Measurements from ENCODE around the gene KDM2A.
"Not testable (repeated sequence)": the region's sequence is repeated elsewhere in the genome, so short reads cannot be mapped to it uniquely, and the experiment has no call there.

KDM2A gene

DNA sequence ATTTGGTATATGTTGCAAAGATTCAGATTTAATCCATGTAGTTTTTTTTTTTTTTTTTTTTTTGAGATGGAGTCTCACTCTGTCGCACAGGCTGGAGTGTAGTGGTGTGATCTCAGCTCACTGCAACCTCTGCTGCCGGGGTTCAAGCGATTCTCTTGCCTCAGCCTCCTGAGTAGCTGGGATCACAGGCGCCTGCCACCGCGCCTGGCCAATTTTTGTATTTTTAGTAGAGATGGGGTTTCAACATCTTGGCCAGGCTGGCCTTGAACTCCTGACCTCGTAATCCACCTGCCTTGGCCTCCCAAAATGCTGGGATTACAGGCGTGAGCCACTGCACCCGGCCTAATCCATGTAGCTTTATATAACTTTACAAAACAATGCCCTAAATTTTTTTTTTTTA lies 49.8 kb downstream of the KDM2A start:
- not testable (repeated sequence) for DNase-seq (ENCODE audit: low read depth)

DNA sequence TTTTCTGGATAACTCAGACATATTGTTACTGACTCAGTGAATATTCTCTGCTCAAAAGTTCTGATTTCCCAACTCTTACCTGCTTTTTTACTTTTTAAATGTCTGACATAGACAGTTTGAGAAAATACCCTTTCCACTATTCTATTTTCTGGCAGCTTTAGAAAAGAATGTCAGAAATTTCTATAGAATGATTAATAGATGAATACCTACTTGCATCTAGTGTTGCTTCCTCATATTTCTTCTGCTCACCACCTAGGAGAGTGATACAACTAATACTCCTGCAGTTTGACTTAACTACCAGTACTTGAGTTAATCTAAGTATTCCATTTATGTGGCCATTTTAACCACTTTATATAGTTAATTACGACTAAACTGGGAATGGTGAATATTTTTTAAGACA lies 55.2 kb downstream of the KDM2A start:
- DNase-seq (ENCODE audit: low read depth), result no peak

DNA sequence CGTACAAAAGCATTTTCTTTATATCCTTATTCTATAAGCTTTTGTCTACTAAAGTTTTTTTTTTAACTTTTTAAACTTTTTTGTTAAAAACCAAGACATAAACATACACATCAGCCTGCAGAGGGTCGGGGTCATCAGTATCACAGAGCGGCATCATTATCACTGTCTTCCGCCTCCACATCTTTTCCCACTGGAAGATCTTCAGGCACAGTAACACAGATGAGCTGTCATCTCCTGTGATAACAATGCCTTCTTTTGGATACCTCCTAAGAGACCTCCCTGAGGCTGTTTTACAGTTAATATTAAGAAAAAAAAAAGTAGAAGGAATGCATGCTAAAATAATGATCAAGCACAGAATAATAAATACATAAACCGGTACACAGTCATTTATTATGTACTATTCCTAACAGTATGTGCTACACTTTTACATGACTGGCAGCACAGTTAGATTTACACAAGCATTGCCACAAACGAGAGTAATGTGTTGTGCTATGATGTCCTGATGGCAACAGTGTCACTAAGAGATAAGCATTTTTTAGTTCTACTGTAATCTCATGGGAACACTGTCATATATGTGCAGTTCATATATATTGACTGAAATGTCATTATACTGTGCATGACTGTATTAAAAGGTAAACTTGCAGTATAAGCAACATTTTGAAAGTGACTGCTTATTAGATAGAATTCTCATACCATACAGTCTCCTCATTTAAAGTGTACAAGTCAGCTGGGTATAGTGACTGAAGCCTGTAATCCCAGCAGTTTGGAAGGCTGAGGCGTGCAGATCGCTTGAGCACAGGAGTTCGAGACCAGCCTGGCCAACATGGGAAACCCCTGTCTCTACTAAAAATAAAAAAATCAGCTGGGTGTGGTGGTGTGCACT lies 58.6 kb downstream of the KDM2A start:
- no peak for DNase-seq (ENCODE audit: low read depth)

DNA sequence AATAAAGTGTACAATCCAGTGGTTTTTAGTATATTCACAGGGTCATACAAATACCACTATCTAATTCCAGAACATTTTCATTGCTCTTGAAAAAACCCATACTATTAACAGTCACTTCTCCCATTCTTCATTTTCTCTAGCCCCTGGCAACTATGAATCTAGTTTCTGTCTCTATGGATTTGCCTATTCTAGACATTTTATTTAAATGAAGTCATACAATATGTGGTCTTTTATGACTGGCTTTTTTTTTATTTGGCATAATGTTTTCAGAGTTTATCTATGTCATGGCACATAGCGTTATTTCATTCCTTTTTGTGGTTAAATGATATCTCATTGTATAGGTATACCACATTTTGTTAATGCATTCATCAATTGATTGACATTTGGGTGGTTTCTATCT lies 59.4 kb downstream of the KDM2A start:
- no peak for DNase-seq (ENCODE audit: low read depth)

DNA sequence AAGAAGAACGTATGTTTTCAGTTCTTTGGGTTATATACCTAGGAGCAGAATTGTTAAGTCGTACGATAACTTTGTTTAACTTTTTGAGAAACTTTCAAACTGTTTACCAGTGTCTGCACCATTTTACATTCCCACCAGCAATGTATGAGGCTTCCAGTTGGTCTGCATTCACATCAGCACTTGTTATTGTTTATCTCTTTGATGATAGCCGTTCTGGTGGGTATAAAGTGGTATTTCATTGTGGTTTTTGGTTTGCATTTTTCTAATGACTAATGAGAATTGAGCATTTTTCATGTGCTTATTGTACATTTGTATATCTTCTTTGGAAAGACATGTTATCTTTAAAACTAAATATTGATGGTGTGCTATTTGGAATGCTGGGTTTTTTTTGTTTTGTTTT lies 59.8 kb downstream of the KDM2A start:
- DNase-seq (ENCODE audit: low read depth), result no peak

DNA sequence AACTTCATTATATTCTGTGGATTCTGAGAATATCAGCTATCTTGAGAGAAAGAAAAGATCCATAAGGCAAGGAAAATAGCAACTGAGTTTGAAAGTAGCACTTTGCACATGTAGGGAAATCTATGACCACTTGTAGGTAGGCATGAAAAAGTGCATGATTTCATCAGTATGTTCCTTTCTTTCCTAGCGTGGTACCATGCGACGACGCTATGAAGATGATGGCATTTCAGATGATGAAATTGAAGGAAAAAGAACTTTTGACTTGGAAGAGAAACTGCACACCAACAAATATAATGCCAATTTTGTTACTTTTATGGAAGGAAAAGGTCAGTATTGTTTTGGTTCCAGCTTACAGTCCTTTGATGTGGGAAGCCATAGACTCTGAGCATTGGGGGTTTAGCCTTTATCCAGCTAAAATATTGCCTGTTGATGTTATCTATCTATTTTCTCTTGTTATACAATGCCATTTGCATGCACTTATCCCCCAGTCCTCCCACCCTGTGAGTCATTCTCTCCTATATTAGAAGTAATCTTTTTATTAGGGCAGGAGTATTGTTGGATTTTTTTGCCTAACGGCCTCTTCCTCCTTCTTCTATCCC lies 60.9 kb downstream of the KDM2A start:
- no peak for DNase-seq (ENCODE audit: low read depth)

DNA sequence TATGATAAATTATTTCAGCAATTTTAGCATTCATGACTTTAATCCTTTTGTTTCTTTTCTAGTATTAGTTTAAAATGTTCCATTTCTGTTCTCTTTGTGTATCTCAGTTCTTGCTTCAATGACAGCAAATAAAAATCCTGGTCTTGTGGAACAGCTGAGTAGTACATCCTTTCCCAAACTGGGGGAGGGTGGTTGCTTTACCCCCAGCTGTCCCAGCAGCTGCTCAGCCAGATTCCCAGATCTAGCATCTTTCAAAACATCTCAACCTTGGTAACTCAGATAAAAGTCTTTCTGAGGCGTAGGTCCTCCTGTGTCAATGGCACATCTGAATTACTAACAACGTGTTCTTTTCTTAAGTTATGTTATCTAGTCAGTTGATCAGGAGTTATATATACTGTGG lies 75.0 kb downstream of the KDM2A start:
- no peak for DNase-seq (ENCODE audit: low read depth)

DNA sequence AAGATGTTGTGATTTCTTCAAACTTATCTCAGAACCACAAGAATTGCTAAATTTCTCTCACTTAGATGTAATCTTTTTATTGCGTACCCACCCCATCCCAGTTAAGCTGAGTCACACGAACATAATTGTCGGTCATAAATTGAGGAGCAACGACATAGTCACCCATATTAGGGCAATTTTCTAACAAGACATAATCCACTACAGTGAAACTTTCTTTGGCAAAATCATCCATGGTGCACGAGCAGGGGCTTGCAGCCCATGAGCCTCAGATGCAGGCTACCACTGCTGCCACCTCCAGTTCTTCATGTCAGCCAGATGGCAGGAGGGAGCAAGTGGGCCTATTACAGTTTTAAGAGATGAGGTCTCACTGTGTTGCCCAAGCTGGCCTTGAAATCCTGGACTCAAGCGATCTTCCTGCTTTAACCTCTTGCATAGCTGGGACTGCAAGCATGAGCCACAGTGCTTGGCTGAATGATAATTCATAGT lies 77.0 kb downstream of the KDM2A start:
- DNase-seq (ENCODE audit: low read depth), result no peak

DNA sequence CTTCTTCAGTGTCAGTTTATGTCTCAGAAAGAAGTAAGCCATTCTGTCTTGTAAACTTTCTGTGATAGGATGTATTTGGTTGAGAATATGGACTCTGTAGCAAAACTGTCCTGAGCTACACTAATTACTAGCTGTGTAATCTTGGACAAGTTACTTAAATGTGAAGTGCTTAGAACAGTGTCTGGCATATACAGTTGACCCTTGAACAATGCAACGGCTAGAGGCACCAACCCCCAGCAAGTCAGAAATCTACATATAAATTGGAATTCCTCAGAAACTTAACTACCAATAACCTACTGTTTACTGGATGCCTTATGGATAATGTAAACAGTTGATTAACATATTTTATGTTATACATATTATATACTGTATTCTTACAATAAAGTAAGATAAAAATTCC lies 78.5 kb downstream of the KDM2A start:
- no peak for DNase-seq (ENCODE audit: low read depth)

DNA sequence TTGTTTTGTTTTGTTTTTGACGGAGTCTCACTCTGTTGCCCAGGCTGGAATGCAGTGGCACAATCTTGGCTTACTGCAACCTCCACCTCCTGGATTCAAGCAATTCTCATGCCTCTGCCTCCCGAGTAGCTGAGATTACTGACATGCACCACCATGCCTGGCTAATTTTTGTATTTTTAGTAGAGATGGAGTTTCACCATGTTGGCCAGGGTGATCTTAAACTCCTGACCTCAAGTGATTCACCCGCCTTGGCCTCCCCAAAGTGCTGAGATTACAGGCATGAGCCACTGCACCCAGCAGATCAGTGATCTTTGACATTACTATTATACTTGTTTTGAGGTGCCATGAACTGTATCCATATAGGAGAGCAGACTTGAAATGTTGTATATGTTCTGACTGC lies 79.7 kb downstream of the KDM2A start:
- DNase-seq (ENCODE audit: low read depth), result not testable (repeated sequence)

DNA sequence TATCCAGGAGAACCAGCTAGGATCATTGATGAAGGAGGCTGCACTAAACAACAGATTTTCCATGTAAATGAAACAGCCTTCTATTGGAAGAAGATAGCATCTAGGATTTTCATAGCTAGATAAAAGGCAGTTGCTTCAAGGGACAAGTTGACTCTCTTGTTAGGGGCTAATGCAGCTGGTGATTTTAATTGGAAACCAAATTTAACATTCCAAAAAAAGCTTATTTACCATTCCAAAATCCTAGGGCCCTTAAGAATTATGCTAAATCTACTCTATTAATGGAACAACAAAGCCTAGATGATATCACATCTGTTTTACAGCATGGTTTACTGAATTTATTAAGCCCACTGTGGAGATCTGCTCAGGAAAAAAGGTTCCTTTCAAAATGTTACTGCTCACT lies 80.7 kb downstream of the KDM2A start:
- DNase-seq (ENCODE audit: low read depth), result no peak

DNA sequence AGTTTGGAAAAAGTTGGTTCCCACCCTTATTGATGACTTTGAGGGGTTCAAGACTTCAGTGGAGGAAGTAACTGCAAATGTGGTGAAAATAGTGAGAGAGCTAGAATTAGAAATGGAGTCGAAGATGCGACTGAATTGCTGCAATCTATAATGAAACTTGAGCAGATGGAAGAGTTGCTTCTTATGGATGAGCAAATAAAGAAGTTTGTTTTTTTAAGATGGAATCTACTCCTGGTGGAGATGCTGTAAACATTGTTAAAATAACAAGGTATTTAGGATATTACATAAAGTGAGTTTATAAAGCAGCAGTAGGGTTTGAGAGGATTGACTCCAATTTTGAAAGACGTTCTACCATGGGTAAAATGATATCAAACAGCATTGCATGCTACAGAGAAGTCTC lies 83.0 kb downstream of the KDM2A start:
- no peak for DNase-seq (ENCODE audit: low read depth)

DNA sequence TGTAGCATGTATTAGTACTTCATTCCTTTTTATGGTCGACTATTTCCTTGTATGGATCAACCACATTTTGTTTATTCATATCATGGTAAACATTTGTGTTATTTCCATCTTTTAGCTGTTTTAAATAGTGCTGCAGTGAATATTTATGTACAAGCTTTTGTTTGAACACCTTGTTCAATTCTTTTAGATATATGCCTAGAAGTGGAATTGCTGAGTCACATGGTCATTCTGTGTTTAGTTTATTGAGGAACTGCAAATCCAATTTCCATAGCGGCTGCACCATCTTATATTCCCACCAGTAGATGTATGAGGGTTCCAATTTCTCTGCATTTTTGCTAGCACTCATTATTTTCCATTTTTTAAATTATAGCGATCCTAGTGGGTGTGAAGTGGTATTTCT lies 85.8 kb downstream of the KDM2A start:
- DNase-seq (ENCODE audit: low read depth), result no peak

DNA sequence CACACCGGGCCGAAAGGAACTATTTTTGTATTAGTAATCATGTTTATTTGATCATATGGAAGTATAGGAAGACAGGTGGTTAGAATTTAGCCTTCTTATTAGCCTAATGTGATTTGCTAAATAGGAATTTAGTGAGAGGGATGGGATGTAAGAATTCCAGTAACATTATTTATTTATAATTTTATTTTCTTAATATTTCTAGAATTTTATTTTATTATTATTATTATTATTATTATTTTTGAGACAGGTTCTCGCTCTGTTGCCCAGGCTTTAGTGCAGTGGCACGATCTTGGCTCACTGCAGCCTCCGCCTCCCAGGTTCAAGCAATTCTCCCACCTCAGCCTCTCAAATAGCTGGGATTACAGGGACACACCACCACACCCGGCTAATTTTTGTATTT lies 90.2 kb downstream of the KDM2A start:
- DNase-seq (ENCODE audit: low read depth), result not testable (repeated sequence)

DNA sequence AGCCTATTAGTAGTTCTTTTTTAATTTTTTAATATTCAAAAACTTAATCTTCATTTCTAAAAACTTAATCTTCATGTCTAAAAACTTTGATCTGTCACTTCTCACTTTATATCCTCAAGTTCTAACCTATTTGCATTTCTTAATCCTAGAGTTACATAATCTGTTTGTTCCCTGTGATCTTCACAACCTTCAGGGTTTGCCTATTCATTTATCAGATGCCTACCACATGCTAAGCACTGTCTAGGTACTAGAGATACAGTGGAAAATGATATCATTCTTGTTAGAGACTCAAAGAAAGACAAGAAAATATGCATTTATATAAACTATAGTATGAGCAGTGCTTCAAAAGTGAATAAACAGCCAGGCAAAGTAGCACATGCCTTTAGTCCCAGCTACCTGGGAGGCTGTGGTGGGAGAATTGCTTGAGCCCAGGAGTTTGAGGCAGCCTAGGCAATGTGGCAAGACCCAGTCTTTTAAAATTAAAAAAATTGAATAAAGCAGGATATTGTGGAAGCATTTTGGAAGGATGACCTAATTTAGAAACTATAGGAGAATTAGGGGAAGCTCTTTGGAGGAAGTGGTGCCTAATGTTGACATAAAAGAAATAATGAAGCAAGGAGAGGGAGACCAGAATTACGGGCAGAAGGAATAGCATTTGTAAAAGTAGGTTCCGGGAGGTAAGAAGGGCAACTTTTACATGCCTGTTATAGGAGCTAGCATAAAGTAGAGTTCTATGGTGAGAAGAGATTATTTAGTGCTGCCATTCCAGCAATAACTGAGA lies 92.8 kb downstream of the KDM2A start:
- no peak for DNase-seq (ENCODE audit: low read depth)

DNA sequence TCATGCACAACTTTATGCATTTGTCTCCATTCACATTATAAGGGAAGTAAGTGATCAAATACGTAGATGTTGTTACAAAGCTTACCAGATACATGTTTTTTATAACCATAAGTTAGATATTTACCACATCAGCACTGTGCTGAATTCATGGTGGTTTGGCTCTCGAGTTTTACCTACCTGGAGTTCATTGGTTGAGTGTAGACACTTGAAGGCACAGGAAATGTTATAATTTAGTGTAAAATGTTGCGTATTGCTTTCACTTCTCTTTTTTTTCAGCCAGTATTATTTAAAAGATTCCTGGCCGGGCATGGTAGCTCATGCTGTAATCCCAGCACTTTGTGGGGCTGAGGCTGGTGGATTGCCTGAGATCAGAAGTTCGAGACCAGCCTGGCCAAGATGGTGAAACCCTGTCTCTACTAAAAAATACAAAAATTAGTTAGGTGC lies 94.1 kb downstream of the KDM2A start:
- no peak for DNase-seq (ENCODE audit: low read depth)

DNA sequence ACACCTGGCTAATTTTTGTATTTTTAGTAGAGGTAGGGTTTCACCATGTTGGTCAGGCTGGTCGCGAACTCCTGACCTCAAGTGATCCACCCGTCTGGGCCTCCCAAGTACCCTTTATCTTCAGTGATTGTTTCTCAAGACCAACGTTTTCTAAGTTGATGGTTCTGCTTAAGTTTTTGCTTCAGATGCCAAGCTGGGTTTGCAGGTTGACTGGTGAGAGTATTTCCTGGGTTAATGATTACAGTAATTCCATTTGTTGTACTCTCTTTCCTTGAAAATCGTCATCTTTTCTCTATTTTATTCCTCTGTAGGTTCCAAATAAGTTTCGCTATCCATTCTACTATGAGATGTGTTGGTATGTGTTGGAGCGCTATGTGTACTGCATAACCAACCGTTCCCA lies 108.7 kb downstream of the KDM2A start:
- DNase-seq (ENCODE audit: low read depth), result no peak

DNA sequence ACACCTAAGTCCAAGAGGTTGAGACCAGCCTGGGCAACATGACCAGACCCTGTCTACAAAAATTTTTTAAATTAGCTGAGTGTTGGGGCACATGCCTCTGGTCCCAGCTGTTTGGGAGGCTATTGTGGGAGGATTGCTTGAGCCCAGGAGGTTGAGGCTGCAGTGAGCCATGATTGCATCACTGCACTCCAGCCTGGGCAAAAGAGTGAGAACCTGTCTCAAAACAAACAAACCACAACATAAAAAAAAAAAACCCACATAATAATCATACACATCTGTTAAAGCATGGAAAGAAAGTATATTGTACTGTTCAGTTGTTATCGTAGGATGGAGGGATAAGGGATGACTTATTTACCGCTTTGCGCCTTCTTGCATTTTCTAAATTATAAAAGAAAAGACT lies 111.3 kb downstream of the KDM2A start:
- DNase-seq (ENCODE audit: low read depth), result no peak

DNA sequence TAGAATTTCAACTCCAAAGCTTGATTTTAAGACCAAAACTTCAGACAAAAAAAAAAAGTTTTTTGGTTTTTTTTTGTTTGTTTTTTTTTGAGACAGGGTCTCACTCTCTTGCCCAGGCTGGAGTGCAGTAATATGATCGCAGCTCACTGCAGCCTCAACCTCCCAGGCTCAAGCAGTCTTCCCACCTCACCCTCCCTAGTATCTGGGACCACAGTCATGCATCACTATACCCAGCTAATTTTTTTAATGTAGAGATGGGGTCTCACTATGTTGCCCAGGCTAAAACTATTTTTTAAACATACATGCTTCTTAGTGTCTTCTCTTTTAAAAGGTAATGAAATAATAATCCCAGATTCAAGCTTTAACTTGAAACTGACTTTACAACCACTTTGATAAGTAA lies 111.8 kb downstream of the KDM2A start:
- no peak for DNase-seq (ENCODE audit: low read depth)

DNA sequence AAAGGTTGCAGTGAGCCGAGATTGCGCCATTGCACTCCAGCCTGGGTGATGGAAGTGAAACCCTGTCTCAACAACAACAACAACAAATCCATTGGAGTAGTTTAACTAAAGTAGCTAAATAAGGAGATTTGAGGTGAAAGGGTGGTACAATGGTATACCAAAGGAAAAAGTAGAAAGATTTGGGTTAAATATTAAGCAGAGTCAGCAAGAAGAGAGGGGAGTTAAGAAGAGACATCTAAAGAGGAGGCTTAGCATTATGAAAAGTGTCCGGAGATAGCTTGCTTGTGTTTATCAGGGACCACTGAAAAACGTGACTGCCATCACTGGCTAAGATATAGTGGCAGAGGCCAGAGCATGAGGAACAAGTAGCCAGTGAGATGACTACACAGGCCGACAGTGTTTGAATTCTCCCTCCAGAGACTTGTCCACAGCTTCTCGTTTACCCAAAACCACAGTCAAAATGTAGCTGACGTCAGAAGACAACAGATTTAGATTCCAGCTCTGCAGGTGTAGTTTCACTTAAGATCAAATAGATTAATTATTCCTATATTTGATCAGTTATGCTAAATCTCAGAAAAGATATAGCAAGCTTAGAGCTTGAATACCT lies 114.6 kb downstream of the KDM2A start:
- no peak for DNase-seq (ENCODE audit: low read depth)

DNA sequence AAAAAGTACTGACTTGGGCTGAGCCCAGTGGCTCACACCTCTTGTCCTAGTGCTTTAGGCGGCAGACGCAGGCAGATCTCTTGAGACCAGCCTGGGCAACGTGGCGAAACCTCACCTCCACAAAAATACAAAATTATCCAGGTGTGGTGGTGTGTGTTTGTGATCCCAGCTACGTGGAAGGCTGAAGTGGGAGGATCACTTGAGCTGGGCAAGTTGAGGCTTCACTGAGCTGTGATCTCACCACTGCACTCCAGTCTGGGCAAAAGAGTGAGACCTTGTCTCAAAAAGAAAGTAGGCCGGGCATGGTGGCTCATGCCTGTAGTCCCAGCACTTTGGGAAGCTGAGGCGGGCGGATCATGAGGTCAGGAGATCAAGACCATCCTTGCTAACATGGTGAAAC lies 115.5 kb downstream of the KDM2A start:
- not testable (repeated sequence) for DNase-seq (ENCODE audit: low read depth)

DNA sequence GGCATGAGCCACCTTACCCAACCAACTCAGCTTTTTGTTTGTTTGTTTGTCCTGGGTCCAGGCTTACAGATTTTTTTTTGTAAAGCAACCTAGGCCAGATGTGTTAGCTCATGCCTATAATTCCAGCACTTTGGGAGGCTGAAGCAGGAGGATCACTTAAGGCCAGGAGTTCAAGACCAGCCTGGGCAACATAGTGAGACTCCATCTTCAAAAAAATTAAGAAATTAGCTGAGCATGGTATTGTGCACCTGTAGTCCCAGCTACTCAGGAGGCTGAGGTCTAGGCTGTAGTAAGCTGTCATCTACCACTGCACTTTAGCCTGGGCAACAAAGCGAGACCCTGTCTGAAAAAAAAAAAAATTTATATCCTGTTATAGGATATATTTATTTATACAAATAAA lies 118.5 kb downstream of the KDM2A start:
- no peak for DNase-seq (ENCODE audit: low read depth)

Measured in HS-27A (cell line).